ENCODE data around the gene UBAP1.

The UBAP1 gene

DNA sequence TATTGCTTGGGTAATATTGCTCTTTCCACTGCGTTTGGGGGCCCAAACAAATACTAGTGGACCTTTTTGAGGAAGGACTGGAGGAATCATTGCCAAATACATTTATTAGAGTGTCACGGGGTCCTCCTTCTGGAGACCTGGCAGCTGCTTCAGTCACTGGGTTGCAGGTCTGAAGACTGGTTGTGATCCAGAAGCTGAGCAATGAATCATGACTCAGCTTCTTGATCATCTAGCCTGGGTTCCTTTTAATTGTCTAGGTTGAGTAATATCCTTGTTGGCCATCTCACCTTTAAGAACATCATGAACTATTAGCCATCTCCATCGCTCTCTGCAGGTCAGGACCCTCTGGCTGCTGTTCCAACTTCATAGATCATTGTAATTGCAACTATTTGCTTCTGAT lies 15.4 kb upstream of the UBAP1 start:
- TF ChIP-seq, protein P1, sequence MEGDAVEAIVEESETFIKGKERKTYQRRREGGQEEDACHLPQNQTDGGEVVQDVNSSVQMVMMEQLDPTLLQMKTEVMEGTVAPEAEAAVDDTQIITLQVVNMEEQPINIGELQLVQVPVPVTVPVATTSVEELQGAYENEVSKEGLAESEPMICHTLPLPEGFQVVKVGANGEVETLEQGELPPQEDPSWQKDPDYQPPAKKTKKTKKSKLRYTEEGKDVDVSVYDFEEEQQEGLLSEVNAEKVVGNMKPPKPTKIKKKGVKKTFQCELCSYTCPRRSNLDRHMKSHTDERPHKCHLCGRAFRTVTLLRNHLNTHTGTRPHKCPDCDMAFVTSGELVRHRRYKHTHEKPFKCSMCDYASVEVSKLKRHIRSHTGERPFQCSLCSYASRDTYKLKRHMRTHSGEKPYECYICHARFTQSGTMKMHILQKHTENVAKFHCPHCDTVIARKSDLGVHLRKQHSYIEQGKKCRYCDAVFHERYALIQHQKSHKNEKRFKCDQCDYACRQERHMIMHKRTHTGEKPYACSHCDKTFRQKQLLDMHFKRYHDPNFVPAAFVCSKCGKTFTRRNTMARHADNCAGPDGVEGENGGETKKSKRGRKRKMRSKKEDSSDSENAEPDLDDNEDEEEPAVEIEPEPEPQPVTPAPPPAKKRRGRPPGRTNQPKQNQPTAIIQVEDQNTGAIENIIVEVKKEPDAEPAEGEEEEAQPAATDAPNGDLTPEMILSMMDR (conservative IDR thresholded peaks at IDR 0.05; ENCODE audit: control insufficient read depth, insufficient read depth, low read depth, low read length) = no peak
- no peak overlapping the region for H3K4me3 ChIP-seq (ENCODE audit: control insufficient read depth, low read depth, low read length)
- peak; percentile 87 for DNase-seq (ENCODE audit: low read depth)

DNA sequence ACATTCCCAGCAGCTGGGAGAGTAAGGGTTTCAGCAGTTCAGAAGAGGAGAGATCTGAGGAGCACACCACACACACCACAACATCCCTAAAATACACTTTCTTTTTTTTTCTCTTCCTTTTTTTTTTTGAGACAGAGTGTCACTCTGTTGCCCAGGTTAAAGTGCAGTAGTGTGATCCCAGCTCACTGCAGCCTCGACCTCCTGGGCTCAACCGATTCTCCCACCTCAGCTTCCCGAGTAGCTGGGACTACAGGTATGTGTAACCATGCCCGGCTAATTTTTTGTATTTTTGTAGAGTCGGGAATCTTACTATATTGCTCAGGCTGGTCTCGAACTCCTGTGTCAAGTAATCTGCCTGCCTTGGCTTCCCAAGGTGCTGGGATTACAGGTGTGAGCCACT lies 9.7 kb upstream of the UBAP1 start:
- no peak for DNase-seq (ENCODE audit: low read depth)
- no peak overlapping the region for H3K4me3 ChIP-seq (ENCODE audit: control insufficient read depth, low read depth, low read length)
- TF ChIP-seq, protein P1 (conservative IDR thresholded peaks at IDR 0.05; ENCODE audit: control insufficient read depth, insufficient read depth, low read depth, low read length) = no peak

DNA sequence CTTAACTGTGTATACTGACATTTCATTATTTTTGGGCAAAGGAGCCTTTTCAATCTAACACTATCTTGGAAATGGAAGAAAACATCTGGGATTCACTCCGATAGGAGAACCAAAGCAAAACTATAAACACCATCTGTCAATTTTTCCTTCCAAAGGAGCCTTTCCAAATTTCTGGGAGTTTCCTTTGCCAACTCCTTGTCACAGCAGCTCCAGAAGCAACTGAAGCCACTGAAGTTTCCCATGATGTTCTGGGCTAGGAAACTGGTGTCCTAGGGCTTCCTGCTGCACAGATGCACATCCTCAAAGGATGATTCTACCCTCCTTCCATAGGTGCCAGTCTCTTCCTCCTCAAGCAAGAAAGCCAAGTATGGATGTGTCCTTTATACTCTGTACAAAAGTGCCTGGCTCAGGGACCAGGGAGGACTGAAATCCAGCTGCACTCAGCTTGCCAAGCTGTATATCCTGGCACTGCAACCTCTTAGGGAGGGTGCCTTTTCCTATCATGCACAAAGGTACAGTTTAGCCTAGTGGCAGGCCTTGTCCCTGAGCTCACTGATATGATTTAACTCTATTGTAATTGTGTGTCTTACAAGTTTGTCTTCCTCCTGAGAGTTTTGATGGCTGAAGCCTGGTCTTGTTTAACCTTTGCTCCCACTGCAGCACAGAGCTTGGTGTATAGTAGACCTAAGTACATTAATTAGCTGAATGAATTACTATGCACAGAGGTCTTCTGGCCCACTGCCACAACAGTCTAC lies 8.4 kb upstream of the UBAP1 start:
- no peak for DNase-seq (ENCODE audit: low read depth)
- TF ChIP-seq, protein P1 (conservative IDR thresholded peaks at IDR 0.05; ENCODE audit: control insufficient read depth, insufficient read depth, low read depth, low read length) = no peak
- no peak overlapping the region for H3K4me3 ChIP-seq (ENCODE audit: control insufficient read depth, low read depth, low read length)

DNA sequence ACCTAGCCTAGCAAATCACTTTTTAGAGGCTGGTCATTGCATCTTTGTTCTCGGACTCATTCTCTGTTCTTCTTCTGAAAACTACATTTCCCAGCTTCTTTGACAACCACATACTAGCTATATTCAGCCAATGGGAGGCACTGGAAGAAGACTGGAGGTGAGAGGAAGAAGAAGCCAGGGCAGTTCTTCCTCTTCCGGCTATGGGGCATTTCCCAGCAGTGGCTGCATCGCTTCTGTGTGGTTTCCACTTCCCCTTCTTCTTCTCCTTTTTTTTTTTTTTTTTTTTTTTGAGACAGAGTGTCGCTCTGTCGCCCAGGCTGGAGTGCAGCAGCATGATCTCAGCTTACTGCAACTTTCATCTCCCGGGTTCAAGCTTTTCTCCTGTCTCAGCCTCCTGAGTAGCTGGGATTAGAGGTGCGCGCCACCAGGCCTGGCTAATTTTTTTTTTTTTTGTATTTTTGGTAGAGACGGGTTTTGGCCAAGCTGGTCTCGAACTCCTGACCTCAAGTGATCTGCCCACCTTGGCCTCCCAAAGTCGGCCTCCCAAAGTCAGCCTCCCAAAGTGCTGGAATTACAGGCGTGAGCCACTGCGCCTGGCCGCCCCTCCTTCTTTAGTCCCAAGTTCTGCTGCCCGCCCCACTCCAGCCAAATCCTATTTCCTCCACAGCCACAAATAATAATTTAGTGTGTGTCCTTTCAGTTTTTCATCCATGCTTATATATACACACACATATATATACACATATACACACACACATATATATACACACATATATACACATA lies 6.9 kb upstream of the UBAP1 start:
- H3K4me3 ChIP-seq (ENCODE audit: control insufficient read depth, low read depth, low read length) = no peak overlapping the region
- DNase-seq (ENCODE audit: low read depth) = no peak
- TF ChIP-seq, protein P1 (conservative IDR thresholded peaks at IDR 0.05; ENCODE audit: control insufficient read depth, insufficient read depth, low read depth, low read length) = no peak

DNA sequence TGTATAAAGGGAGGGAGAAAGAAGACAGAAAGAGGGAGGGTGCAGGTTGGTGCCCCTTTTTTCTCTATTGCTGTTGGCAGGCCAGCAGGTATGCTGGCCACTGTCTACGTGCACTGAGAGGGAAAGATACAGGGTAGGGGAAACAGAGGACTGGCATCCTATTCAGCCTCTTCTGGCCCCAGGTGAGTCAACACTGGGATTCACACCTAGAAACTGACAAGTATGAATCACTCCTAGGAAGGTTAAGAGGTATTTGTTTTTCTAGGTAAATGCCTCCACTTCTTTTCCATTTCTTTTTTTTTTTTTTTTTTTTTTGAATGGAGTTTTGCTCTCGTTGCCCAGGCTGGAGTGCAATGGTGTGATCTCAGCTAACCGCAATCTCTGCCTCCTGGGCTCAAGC lies 2.8 kb upstream of the UBAP1 start:
- no peak overlapping the region for H3K4me3 ChIP-seq (ENCODE audit: control insufficient read depth, low read depth, low read length)
- TF ChIP-seq, protein P1 (conservative IDR thresholded peaks at IDR 0.05; ENCODE audit: control insufficient read depth, insufficient read depth, low read depth, low read length) = no peak
- no peak for DNase-seq (ENCODE audit: low read depth)

DNA sequence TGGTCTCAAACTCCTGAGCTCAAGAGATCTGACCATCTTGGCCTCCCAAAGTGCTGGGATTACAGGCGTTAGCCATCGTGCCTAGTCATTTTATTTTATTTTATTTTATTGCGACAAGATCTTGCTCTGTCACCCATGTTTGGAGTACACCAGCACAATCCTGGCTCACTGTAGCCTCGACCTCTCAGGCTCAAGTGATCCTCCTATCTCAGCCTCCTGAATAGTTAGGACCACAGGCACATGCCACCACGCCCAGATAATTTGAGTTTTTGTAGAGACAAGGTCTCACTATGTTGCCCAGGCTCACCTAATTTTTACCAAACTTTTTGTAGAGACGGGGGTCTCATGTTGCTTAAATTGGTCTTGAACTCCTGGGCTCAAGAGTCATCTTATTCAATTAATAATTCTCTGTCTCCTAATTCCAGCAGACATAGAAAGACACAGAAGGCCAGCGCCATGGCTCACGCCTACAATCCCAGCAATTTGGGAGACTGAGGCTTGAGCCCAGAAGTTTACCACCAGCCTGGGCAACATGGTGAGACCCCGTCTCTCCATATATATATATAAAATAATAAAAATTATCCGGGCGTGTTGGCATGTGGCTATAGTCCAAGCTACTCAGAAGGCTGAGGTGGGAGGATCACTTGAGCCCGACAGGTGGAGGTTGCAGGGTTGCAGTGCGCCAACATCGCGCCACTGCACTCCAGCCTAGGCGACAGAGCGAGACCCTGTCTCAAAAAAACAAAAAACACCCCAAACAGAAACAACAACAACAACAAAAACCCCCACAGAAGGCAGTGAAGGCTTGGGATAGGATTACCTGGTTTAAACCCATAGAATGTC lies 1.0 kb upstream of the UBAP1 start:
- peak overlapping the region; percentile 99 for H3K4me3 ChIP-seq (ENCODE audit: control insufficient read depth, low read depth, low read length)
- DNase-seq (ENCODE audit: low read depth) = no peak
- TF ChIP-seq, protein P1 (conservative IDR thresholded peaks at IDR 0.05; ENCODE audit: control insufficient read depth, insufficient read depth, low read depth, low read length) = no peak
